Left kidney (tissue), 2 donors: ENCODE results near the gene TELO2. TPM values are rescaled to one million over a fixed set of nuclear protein-coding genes. Genes with fewer than 3 reads are reported as not detected.

Source experiments
- DNase-seq: peaks from one replicate; pipeline ENCODE4 v3.0.0-alpha.2; 2013
- polyA plus RNA-seq: library from polyadenylated mRNA; unstranded; fragments of 120-200 nt; gene quantifications from one replicate; pipeline ENCODE4 v1.2.1, GENCODE V29; 2013; ENCODE audit not compliant: insufficient read length

TELO2 gene
- polyA plus RNA-seq, 1 donor, result 28.8 TPM

- DNase-seq, result no peak
These were observed 3.9 kb downstream of the TELO2 start for GRCh38 chr16:1497014-1497598.

- no peak for DNase-seq
These were observed 5.9 kb downstream of the TELO2 start for GRCh38 chr16:1498899-1499676.

DNA sequence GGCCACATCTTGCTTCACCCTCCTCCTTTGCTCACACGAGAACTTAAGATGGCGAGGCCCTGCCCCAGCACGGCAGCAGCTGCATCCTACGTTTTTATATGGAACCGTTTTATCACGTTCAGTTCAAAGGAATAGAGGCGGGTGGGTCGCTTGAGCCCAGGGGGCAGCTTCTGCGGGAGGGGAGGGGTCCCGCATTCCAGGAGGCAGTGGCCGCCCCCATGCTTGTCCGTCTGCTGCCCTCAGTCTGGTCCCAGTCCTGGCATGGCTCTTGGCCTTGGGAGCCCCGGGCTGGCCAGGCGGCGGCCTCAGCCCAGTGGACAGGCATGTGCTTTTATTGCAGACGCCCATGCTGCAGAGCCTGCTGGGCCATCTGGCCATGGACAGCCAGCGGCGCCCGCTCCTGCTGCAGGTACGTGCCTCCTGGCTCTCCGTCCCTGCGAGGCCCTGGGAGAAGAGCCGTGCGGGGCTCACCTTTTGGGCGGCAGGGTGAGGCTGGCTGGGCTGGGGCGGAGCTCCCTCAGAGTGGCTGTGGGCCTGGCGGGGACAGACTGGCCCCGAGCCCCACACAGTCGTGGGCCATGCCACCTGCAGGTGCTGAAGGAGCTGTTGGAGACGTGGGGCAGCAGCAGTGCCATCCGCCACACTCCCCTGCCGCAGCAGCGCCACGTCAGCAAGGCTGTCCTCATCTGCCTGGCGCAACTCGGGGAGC lies 6.8 kb downstream of the TELO2 start:
- DNase-seq, result no peak

DNA sequence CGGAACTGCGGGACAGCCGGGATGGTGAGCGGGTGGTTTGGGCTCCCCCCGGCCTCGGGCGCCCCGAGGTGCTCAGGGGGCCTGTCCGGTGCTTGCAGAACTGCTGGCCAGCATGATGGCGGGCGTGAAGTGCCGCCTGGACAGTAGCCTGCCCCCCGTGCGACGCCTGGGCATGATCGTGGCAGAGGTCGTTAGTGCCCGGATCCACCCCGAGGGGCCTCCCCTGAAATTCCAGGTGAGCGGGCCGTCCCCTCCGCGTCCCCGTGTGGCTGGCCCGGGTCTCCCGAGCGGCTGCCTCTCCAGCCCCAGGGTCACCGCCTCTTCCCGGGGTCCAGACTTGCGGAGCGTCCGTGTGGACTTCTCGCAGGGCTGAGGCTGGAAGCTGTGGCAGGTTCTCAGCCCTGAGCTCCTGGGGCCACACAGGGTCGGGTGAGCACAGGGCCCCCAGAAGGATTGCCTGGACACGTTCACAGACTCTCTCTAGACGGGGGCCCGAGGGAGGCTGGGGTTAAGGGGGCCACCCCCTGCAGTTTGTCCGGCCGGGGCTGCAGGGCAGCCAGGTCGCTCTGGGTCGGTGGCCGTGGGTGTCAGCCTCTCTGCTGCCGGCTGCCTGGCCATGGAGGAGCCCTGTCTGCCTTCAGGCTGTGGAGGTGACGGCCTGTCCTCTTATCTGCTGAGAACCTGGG lies 7.4 kb downstream of the TELO2 start:
- DNase-seq, result no peak

DNA sequence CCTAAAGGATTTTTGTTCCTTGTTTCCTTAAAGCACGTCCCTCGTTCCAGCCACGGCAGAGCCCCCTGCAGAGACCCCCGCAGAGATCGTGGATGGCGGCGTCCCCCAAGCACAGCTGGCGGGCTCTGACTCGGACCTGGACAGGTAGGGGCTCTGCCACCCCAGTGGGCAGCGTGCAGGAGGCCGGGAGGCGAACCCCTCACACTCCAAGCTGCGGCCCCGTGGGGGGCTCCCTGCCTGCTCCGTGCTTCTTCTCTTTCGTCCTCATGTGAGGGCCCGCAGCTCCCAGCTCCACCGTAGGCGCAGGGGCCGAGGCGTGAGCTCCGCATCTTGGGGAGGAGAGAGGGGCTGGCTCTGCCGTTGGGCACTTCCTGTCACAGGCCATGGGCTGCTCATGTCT lies 8.5 kb downstream of the TELO2 start:
- no peak for DNase-seq

DNA sequence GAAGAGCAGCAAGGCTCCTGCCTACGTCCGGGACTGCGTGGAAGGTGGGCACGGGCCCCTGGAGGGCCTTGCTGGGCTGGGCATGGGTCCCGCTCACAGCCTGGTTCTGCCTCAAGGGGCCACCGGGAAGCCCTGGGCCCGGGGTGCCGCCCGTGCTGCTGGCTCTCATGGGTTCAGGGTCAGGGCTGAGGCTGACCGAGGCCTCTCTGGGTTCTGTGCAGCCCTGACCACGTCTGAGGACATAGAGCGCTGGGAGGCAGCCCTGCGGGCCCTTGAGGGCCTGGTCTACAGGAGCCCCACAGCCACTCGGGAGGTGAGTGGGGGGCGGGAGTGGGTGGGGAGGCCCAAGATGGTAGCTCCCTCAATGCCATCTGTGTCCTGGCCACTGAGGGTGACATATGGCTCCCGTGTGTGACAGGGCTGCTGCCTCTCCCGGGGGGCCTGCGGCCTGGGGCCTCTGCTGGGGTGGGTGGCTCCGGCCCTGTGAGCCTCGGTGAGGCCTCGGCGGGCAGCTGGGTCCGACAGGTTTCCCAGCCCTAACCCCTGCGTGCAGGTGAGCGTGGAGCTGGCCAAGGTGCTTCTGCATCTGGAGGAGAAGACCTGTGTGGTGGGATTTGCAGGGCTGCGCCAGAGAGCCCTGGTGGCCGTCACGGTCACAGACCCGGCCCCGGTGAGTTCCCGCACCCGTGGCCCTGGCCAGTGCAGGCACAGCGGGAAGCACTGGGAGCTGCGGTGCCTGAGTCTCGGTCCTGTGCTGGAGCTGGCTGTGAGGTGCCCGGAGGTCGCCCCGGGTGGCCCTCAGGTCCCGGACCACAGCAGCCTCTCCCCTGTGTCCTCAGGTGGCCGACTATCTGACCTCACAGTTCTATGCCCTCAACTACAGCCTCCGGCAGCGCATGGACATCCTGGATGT lies 9.2 kb downstream of the TELO2 start:
- no peak for DNase-seq

DNA sequence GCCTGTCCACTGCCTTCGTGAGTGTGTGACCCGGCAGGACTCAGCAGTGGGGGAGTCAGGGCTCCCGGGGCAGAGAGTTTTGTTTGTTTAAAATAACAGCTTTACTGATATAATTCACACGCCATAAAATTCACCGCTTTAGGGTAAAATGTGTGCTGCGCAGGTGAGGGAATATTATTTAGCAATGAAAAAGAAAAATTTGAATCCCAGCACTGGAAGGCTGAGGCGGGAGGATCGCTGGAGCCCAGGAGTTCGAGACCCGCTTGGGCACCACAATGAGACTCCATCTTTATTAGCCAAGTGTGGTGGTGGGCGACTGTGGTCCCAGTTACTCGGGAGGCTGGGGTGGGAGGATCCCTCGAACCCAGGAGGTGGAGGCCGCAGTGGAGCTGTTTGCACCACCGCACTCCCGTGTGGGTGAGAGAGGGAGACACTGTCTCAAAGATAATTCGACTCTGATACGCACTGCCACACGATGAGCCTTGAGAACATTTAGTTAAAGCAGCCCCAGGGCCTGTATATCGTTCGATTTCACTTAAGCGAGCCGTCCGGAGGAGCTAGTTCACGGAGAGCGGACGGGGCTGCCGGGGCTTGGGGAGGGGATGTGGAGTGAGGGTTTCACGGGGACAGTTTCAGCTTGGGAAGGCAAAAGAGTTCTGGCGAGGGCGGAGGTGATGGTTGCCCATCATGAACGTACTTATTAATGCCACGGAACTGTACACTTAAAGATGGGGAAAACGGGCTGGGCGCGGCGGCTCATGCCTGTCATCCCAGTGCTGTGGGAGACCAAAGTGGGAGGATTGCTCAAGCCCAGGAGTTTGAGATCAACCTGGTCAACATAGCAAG lies 10.2 kb downstream of the TELO2 start:
- DNase-seq, result no peak

- DNase-seq, result no peak
These were observed 12.1 kb downstream of the TELO2 start for GRCh38 chr16:1505073-1505844.

- DNase-seq, result no peak
These were observed 12.8 kb downstream of the TELO2 start for GRCh38 chr16:1505912-1506311.

DNA sequence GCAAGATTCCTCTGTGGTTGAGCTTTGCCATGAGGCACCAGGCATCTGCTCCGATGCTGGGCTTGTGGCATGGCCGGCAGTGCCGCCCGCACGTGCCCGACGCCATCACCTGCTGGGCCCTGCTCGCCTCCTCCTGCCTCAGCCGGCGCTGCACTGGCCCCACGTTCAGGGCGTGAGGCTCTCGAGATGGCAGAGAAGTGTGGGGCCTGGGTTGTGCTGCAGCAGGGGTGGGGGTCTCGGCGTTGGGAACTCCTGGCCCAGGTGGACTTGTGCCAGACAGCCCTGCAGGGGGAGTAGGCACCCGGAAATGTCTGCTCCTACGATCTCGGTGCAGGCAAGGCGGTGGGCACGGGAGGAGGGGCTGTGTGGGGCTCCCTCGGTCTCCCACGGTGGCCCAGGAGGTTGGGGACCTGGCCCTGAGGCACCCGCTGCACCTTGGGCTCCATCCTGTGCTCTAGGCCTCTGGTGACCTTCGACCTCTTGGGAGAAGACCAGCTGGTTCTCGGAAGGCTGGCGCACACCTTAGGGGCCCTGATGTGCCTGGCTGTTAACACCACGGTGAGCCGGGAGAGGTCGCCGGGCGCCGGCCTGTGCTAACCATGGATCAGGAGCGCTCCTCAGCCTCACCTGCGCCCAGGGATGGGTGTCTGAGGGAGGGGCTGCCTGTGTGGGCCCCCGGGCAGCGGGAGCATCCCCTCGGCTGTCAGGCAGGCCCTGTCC lies 13.5 kb downstream of the TELO2 start:
- no peak for DNase-seq

DNA sequence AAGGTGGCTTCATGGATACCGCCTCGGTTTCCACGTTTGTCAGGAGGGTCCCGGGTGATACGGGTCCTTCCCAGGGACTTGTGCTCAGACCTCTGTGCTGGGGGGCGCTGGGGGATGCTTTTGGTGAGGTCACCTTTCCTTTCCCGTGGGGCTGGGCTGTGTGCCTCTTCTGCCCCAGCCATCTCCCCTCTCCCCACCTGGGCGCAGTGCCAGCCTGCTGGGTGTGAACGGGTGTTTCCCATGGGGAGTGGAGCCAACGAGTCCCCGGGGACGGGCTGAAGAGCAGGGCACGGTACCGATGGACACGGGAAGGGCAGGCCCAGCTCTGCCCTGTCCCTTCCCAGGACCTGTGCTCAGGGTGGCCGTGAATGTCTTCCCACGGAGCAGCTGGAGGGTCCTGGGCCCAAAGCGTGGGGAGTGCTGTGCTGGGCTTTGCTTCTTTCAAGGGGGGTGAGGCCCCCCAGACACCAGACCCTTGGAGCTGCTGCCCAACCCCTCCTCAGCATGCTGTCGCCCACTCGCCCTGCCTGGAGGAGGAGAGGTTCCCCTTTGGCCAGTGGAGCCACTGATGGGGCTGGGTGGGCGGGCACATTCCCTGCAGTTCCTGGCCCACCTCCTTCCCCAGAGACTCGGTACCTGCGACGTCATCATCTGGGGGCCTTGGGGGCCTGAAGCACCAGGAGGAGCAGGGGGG lies 15.5 kb downstream of the TELO2 start:
- DNase-seq, result no peak

GRCh38 chr16:1509307-1510221 lies 16.4 kb downstream of the TELO2 start:
- DNase-seq, result no peak

- DNase-seq, result no peak
These were observed 17.1 kb downstream of the TELO2 start for GRCh38 chr16:1510272-1510671.

DNA sequence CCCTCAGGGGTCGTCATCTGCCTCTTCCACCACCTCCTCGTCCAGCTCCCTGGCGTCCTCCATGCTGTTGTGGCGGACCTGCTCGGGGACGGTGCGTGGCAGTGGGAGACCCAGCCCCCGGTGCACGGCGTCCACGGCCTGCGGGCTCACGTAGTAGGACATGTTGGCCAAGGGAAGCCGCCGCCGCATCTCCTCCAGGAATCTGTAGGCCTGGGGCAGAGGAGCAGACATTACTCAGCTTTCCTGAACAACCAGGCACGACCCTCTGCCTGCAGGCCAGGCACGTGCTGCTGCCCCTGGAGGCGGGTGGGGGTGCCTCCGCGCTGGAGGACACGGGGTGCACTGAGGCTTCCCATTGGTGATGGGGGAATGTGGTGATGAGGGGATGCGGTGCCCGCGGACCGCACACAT lies 17.8 kb downstream of the TELO2 start:
- DNase-seq, result no peak

DNA sequence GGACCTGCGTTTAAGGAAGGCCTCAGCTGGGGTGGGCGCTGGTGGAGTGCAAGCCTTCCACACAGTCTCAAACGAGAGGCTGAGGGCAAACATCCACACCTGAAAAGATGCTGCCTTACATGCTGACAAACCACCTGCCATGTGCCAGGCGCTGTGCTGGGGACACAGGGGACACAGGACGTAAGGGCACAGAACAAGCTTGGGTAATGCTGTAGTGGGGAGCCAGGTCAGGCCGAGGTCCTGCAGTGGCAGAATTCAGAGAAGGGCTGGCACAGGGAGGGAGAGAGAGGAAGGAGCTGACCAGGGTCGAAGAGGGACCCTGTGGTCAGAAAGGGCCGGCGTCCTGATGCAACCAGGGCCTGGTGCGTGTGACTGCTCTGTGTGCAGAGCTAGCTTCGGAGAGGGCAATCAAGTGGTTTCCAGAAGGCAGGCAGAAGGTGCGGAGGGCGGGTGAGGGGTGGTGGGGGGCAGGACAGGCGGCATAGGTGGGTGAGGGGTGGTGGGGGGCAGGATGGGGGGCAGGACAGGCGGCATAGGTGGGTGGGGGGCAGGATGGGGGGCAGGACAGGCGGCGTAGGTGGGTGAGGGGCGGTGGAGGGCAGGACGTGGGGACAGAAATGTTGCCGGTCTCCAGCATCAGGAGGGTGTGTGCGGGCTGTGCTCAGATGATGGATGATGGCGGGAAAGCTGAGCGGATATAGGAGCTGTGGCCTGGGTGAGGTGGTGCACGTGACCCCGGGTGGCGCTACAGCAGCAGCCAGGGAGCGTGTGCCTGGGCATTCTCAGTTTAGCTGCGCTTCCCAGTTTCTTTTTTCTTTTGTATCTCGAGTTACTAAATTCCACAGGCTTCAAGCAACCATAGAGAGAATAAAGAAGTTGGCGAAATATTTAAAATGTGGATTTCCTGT lies 18.8 kb downstream of the TELO2 start:
- DNase-seq, result no peak

DNA sequence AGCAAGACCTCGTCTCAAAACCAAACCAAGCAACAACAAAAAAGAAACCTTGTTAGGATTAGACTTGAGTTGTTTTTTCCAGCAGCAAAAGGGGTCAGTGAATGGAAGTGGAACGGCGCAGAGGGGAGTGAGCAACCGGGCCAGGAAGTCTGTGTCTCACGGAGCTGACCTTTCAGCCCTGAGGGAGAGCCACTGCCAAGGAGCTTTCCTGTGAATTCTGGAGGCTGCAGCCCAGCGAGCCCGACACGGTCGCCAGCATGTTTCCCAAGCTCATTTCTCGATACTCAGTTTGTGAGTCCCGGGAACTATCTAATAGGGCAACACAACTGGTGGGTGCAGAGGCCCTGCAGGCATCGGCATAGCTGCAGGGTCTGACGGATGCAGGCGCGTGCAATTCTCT lies 19.6 kb downstream of the TELO2 start:
- DNase-seq, result no peak
